ENCODE results near the gene CTIF.

CTIF gene

GRCh38 chr18:48835745-48836170, 296.9 kb downstream of the CTIF start:
- Histone ChIP-seq H3K4me3 (no peak overlapping the region), H3K27ac (no peak overlapping the region), H3K9ac (ENCODE audit: insufficient read length) (no peak overlapping the region), H3K36me3 (ENCODE audit: insufficient read depth, low read length) (no peaks in the 10 kb centered on the region), H3K9me3 (ENCODE audit: low read depth, low read length) (no peaks in the 10 kb centered on the region)
- TF ChIP-seq FOXP2 (optimal IDR thresholded peaks at IDR 0.05; ENCODE audit: control extremely low read depth, extremely low read length, insufficient read depth) (no peak), POLR2AphosphoS5 (IDR thresholded peaks at IDR 0.05; ENCODE audit: borderline replicate concordance, low read depth, low read length) (no peak), EZH2 (IDR thresholded peaks at IDR 0.05) (no peak)
- DNase-seq (ENCODE audit: low read depth, low spot score) = no peak

GRCh38 chr18:48836231-48836805, 297.5 kb downstream of the CTIF start:
- Histone ChIP-seq H3K4me3 (no peak overlapping the region), H3K36me3 (ENCODE audit: insufficient read depth, low read length) (no peaks in the 10 kb centered on the region), H3K9ac (ENCODE audit: insufficient read length) (no peak overlapping the region), H3K9me3 (ENCODE audit: low read depth, low read length) (no peaks in the 10 kb centered on the region), H3K27ac (no peak overlapping the region)
- TF ChIP-seq FOXP2 (optimal IDR thresholded peaks at IDR 0.05; ENCODE audit: control extremely low read depth, extremely low read length, insufficient read depth) = no peak
- no peak for TF ChIP-seq EZH2 (IDR thresholded peaks at IDR 0.05)
- TF ChIP-seq POLR2AphosphoS5 (IDR thresholded peaks at IDR 0.05; ENCODE audit: borderline replicate concordance, low read depth, low read length) = no peak
- no peak for DNase-seq (ENCODE audit: low read depth, low spot score)

- TF ChIP-seq EZH2 (IDR thresholded peaks at IDR 0.05) = no peak
- TF ChIP-seq POLR2AphosphoS5 (IDR thresholded peaks at IDR 0.05; ENCODE audit: borderline replicate concordance, low read depth, low read length) = no peak
- TF ChIP-seq FOXP2 (optimal IDR thresholded peaks at IDR 0.05; ENCODE audit: control extremely low read depth, extremely low read length, insufficient read depth) = no peak
- Histone ChIP-seq H3K36me3 (ENCODE audit: insufficient read depth, low read length) (no peaks in the 10 kb centered on the region), H3K4me3 (no peak overlapping the region), H3K9ac (ENCODE audit: insufficient read length) (no peak overlapping the region), H3K27ac (no peak overlapping the region), H3K9me3 (ENCODE audit: low read depth, low read length) (no peaks in the 10 kb centered on the region)
- DNase-seq (ENCODE audit: low read depth, low spot score) = no peak
Measured at GRCh38 chr18:48836806-48837615, 298.2 kb downstream of the CTIF start.

GRCh38 chr18:48837676-48838075, 298.8 kb downstream of the CTIF start:
- TF ChIP-seq EZH2 (IDR thresholded peaks at IDR 0.05) (no peak), POLR2AphosphoS5 (IDR thresholded peaks at IDR 0.05; ENCODE audit: borderline replicate concordance, low read depth, low read length) (no peak), FOXP2 (optimal IDR thresholded peaks at IDR 0.05; ENCODE audit: control extremely low read depth, extremely low read length, insufficient read depth) (no peak)
- no peak overlapping the region for H3K27ac ChIP-seq
- no peaks in the 10 kb centered on the region for H3K36me3 ChIP-seq (ENCODE audit: insufficient read depth, low read length)
- no peak overlapping the region for H3K9ac ChIP-seq (ENCODE audit: insufficient read length)
- H3K9me3 ChIP-seq (ENCODE audit: low read depth, low read length) = no peaks in the 10 kb centered on the region
- DNase-seq (ENCODE audit: low read depth, low spot score) = no peak
- H3K4me3 ChIP-seq = no peak overlapping the region

- Histone ChIP-seq H3K9ac (ENCODE audit: insufficient read length) (no peak overlapping the region), H3K4me3 (no peak overlapping the region), H3K27ac (no peak overlapping the region), H3K9me3 (ENCODE audit: low read depth, low read length) (no peaks in the 10 kb centered on the region), H3K36me3 (ENCODE audit: insufficient read depth, low read length) (no peaks in the 10 kb centered on the region)
- no peak for DNase-seq (ENCODE audit: low read depth, low spot score)
- TF ChIP-seq POLR2AphosphoS5 (IDR thresholded peaks at IDR 0.05; ENCODE audit: borderline replicate concordance, low read depth, low read length) (no peak), FOXP2 (optimal IDR thresholded peaks at IDR 0.05; ENCODE audit: control extremely low read depth, extremely low read length, insufficient read depth) (no peak), EZH2 (IDR thresholded peaks at IDR 0.05) (no peak)
Measured at GRCh38 chr18:48838166-48838775, 299.4 kb downstream of the CTIF start.

GRCh38 chr18:48838921-48839818, 300.3 kb downstream of the CTIF start:
- TF ChIP-seq EZH2 (IDR thresholded peaks at IDR 0.05) = no peak
- TF ChIP-seq POLR2AphosphoS5 (IDR thresholded peaks at IDR 0.05; ENCODE audit: borderline replicate concordance, low read depth, low read length) = no peak
- no peak for TF ChIP-seq FOXP2 (optimal IDR thresholded peaks at IDR 0.05; ENCODE audit: control extremely low read depth, extremely low read length, insufficient read depth)
- Histone ChIP-seq H3K27ac (no peak overlapping the region), H3K4me3 (no peak overlapping the region; the same call in 1 of the 2 replicates), H3K9me3 (ENCODE audit: low read depth, low read length) (no peaks in the 10 kb centered on the region), H3K36me3 (ENCODE audit: insufficient read depth, low read length) (no peaks in the 10 kb centered on the region), H3K9ac (ENCODE audit: insufficient read length) (no peak overlapping the region)
- DNase-seq (ENCODE audit: low read depth, low spot score) = no peak

- Histone ChIP-seq H3K9me3 (ENCODE audit: low read depth, low read length) (no peaks in the 10 kb centered on the region), H3K36me3 (ENCODE audit: insufficient read depth, low read length) (no peaks in the 10 kb centered on the region), H3K9ac (ENCODE audit: insufficient read length) (no peak overlapping the region), H3K27ac (peak overlapping the region; percentile 42; the same call in 1 of the 2 replicates), H3K4me3 (no peak overlapping the region)
- no peak for DNase-seq (ENCODE audit: low read depth, low spot score)
- TF ChIP-seq POLR2AphosphoS5 (IDR thresholded peaks at IDR 0.05; ENCODE audit: borderline replicate concordance, low read depth, low read length) (no peak), EZH2 (IDR thresholded peaks at IDR 0.05) (no peak), FOXP2 (optimal IDR thresholded peaks at IDR 0.05; ENCODE audit: control extremely low read depth, extremely low read length, insufficient read depth) (no peak)
Measured at GRCh38 chr18:48839819-48840490, 301.1 kb downstream of the CTIF start.
